GM12801 (cell line): ENCODE measurements around the gene EN2.

ENCODE experiments used
- CTCF ChIP-seq: IDR thresholded peaks from one replicate; pipeline ENCODE4 v1.5.1; 2011; ENCODE audit warnings: control low read depth; ENCODE audit not compliant: insufficient read length; ENCODE audit errors: extremely low read depth

EN2 gene

GRCh38 chr7:155513543-155514285 is 55.8 kb downstream of the EN2 start:
- TF ChIP-seq CTCF, result no peak

GRCh38 chr7:155514296-155514695 is 56.4 kb downstream of the EN2 start:
- no peak for TF ChIP-seq CTCF
